Prostate gland (tissue), 2 donors: Measurements from ENCODE around the gene FAM50A.
A peak's percentile ranks its signal among the peaks of the same experiment; 100 is the strongest.

Experiments used
- CTCF ChIP-seq, 4 experiments: fragments of 200-600 bp in 2 of 4; fragments of 450-650 bp in 2 of 4; sonication (generic) in 2 of 4; IDR thresholded peaks; 1 replicate in 3 of 4; 2 replicates in 1 of 4; pipeline ENCODE4 v1.5.1; 2016 to 2019; ENCODE audit warnings: antibody characterized with exemption in 4 of 4, mild to moderate bottlenecking in 2 of 4, moderate library complexity in 2 of 4
- POLR2A ChIP-seq: fragments of 450-650 bp; IDR thresholded peaks from one replicate; pipeline ENCODE4 v1.6.1; 2016; ENCODE audit warnings: antibody characterized with exemption, mild to moderate bottlenecking

- TF ChIP-seq CTCF (IDR thresholded peaks at IDR 0.05), result peak in 1 of 4 experiments; percentile 10
- TF ChIP-seq POLR2A, result peak; percentile 45
Measured at GRCh38 chrX:154486396-154487207, 42.7 kb downstream of the FAM50A start, which contains the start of gene UBL4A.
